ENCODE data around the gene SFTPA1.
"Not testable (repeated sequence)": the region's sequence is repeated elsewhere in the genome, so short reads cannot be mapped to it uniquely, and the experiment has no call there.

SFTPA1 gene

DNA sequence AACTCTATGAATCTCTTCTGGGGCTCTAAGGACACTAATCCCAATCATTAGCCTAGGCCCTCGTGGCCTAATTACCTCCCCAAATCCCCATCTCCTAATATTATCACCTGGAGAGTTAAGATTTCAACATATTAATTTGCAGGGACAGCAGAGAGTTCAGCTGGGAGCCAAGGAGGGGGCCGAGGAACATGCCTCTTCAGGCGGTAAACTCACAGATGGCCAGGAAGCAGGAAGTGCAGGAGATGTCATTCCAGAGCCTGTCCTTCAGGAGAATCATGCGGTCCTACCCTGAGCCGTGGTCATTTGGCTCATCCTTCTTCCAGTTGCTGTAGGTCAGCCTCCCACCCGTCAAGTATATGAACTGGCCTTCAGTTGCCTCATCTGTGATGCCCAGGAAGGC lies 28.6 kb upstream of the SFTPA1 start:
- Histone ChIP-seq H3K4me3 (no peak overlapping the region), H3K27ac (no peak overlapping the region)
- no peak for TF ChIP-seq CTCF (IDR thresholded peaks at IDR 0.05)
- DNase-seq (ENCODE audit: low spot score) = no peak

- H3K4me3 ChIP-seq; DNase-seq (ENCODE audit: low spot score); H3K27ac ChIP-seq: not testable (repeated sequence)
Measured at GRCh38 chr10:79582954-79583353, 27.8 kb upstream of the SFTPA1 start.

DNA sequence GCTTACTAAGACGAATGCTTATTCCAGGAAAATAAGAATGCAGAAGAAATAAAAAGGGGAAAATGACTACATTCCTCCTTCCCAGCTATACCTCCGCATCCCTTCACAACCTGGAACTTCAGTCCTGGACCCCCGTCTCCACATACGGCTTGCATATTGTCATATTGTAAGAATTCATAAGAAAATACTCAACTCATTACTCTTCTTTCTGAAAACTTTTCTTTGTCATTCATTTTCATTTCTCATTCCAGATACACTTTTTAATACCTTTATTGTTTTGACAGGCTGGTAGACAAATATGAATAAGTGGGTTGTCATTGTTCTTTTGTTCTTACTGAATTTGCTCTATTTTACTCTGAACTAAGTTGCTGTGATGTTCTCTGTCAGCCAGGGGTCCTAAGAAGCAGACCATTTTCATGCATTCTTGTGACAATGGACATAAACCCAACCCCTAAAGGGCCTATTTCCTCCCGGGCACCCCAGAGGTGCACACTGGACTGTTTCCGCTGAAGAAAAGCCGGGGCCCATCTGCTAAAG lies 27.2 kb upstream of the SFTPA1 start:
- no peak overlapping the region for H3K27ac ChIP-seq
- no peak for DNase-seq (ENCODE audit: low spot score)
- TF ChIP-seq CTCF (IDR thresholded peaks at IDR 0.05) = no peak
- no peak overlapping the region for H3K4me3 ChIP-seq

DNA sequence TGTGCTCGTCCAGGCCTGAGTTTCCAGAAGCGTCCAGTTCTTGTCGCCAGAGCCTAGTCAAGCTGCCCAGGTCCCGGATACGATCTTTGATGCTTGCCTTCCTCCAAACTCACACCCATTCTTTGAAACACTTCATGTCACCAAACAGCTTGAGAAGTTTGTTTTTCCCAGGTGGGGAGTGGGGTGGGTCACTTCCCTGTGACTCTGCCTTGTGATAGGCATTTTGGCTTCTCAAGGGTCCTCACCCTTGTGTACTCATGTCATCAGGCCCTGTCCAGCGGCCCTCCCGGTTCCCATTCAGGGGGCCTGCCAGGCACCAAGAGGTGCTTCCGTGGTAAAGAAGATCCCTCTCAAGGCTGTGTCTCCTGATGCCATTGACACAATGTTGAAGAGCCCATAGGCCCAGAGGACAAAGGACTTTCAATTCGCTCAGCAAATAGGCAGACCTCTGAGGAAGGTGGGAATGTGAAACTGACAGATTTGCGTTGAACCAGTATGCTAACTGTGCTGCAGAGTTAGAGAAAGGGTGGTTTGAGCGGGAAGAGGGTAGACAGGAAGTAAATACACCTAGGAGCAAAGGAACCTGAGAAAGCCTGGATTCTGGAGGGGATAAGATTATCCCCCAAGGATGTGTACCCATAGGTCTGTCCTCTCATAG lies 24.7 kb upstream of the SFTPA1 start:
- Histone ChIP-seq H3K4me3 (no peak overlapping the region), H3K27ac (no peak overlapping the region)
- DNase-seq (ENCODE audit: low spot score) = no peak
- TF ChIP-seq CTCF (IDR thresholded peaks at IDR 0.05) = no peak

GRCh38 chr10:79586933-79587332 lies 23.8 kb upstream of the SFTPA1 start:
- no peak for DNase-seq (ENCODE audit: low spot score)
- no peak overlapping the region for H3K27ac ChIP-seq
- H3K4me3 ChIP-seq = no peak overlapping the region
- no peak for TF ChIP-seq CTCF (IDR thresholded peaks at IDR 0.05)

GRCh38 chr10:79588800-79589199 lies 21.9 kb upstream of the SFTPA1 start:
- Histone ChIP-seq H3K4me3 (no peak overlapping the region), H3K27ac (no peak overlapping the region)
- DNase-seq (ENCODE audit: low spot score) = no peak
- no peak for TF ChIP-seq CTCF (IDR thresholded peaks at IDR 0.05)

DNA sequence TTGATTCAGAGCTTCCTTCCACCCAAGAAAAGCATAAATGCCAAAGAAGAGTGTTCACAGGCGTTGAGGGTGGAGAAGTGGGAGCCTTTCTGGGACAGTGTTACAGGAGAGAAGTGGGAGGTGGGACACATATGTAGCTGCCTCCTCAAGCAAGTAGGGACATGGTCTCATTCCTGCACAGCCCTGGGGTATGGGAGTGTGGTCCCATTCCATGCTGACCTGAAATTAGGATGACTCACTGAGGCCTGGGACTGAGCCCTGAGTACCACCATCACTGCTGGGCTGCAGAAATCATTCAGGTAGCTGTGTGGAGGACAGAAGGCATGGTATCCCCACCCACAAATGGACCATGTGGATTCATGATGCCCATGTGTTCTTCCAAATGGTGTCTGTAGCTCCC lies 17.4 kb upstream of the SFTPA1 start:
- Histone ChIP-seq H3K27ac (no peak overlapping the region), H3K4me3 (no peak overlapping the region)
- DNase-seq (ENCODE audit: low spot score) = no peak
- TF ChIP-seq CTCF (IDR thresholded peaks at IDR 0.05) = no peak

DNA sequence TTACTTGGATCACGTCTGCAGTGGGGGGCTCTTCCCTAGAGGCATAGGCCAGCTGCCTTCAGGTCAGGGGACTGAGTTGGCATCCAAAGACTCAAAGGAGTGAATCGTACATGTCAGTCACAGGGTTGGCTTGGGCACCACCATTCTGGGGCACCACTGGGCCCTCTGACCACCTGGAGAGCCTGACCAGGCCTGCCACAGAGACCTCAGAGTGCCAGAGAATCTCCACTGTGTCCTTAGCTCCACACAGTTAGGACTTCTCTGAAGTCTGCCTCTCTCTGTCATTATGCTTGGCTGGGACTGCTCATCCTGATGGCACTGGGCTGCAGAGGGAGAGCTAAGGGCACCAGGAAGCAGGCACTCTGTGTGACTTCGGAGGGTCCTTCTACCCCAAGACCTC lies 16.2 kb upstream of the SFTPA1 start:
- H3K4me3 ChIP-seq; DNase-seq (ENCODE audit: low spot score); H3K27ac ChIP-seq: not testable (repeated sequence)
